Karpas-422 (cell line): Measurements from ENCODE around the gene RXFP4. TPM values are rescaled to one million over a fixed set of nuclear protein-coding genes. Genes with fewer than 3 reads are reported as not detected.

Source experiments
- DNase-seq: peaks from one replicate; pipeline ENCODE4 v3.0.0-alpha.2; 2015
- H2AFZ ChIP-seq: fragments of 200-600 bp; sonication (generic); 2 replicates; pipeline ENCODE4 v1.6.1; 2014; ENCODE audit warnings: antibody characterized with exemption, low read length, mixed read lengths
- H3K27ac ChIP-seq: fragments of 200-600 bp; sonication (generic); 2 replicates; pipeline ENCODE4 v1.5.1; 2014; ENCODE audit warnings: mild to moderate bottlenecking, low read length, moderate library complexity
- H3K27me3 ChIP-seq: fragments of 200-600 bp; sonication (generic); 2 replicates; pipeline ENCODE4 v1.6.1; 2014; ENCODE audit warnings: low read length, mixed read lengths
- H3K36me3 ChIP-seq: fragments of 200-600 bp; sonication (generic); 2 replicates; pipeline ENCODE4 v1.6.1; 2014; ENCODE audit warnings: low read length, mixed read lengths; ENCODE audit not compliant: insufficient read depth
- H3K4me1 ChIP-seq: fragments of 200-600 bp; sonication (generic); 2 replicates; pipeline ENCODE4 v1.6.1; 2014; ENCODE audit warnings: mild to moderate bottlenecking, low read length, mixed read lengths
- H3K4me2 ChIP-seq: fragments of 200-600 bp; sonication (generic); 2 replicates; pipeline ENCODE4 v1.6.1; 2014; ENCODE audit warnings: low read length, low read depth, mild to moderate bottlenecking; ENCODE audit not compliant: poor library complexity, severe bottlenecking
- H3K4me3 ChIP-seq: fragments of 200-600 bp; sonication (generic); 2 replicates; pipeline ENCODE4 v1.5.1; 2014; ENCODE audit warnings: mild to moderate bottlenecking, antibody characterized with exemption, low read length, mixed read lengths
- H3K79me2 ChIP-seq: fragments of 200-600 bp; sonication (generic); 2 replicates; pipeline ENCODE4 v1.6.1; 2014; ENCODE audit warnings: mild to moderate bottlenecking, low read length, mixed read lengths
- H3K9ac ChIP-seq: fragments of 200-600 bp; sonication (generic); 2 replicates; pipeline ENCODE4 v1.6.0; 2014; ENCODE audit warnings: low read length
- H3K9me2 ChIP-seq: fragments of 200-600 bp; sonication (generic), shearing (Covaris generic); replicated peaks from 2 replicates; pipeline ENCODE4 v1.6.0; 2014; ENCODE audit warnings: mild to moderate bottlenecking, low read length, moderate library complexity; ENCODE audit not compliant: insufficient read depth
- H3K9me3 ChIP-seq: fragments of 300-700, 200-600 bp; sonication (generic); 2 replicates; pipeline ENCODE4 v1.6.1; 2014; ENCODE audit warnings: low read length, mixed read lengths
- H4K20me1 ChIP-seq: fragments of 200-600 bp; sonication (generic); 2 replicates; pipeline ENCODE4 v1.6.1; 2014; ENCODE audit warnings: mild to moderate bottlenecking, antibody characterized with exemption, low read length, low read depth; ENCODE audit not compliant: insufficient read depth
- total RNA-seq: library from RNA; depleted of rRNA; stranded (reverse); fragments of >200 nt; shearing (Covaris generic); gene quantifications from 2 replicates; pipeline ENCODE4 v1.2.3, GENCODE V29; 2014; ENCODE audit warnings: low replicate concordance

Gene RXFP4
- total RNA-seq, 1 experiment from 2014 or later = not detected

GRCh38 chr1:155967341-155968050 is 26.1 kb downstream of the RXFP4 start:
- H4K20me1 ChIP-seq = peaks cover 43% of the 10 kb centered on the region; the same call in 1 of the 2 replicates

GRCh38 chr1:155968051-155968400 is 26.6 kb downstream of the RXFP4 start:
- H4K20me1 ChIP-seq = peaks cover 48% of the 10 kb centered on the region
- DNase-seq = no peak
- H3K79me2 ChIP-seq = peaks cover 66% of the 10 kb centered on the region
- H3K9me2 ChIP-seq = no peaks in the 10 kb centered on the region
- H3K4me1 ChIP-seq = peaks cover 44% of the 10 kb centered on the region
- H3K9me3 ChIP-seq = no peaks in the 10 kb centered on the region
- no peak overlapping the region for H3K9ac ChIP-seq
- H3K4me2 ChIP-seq = no peak overlapping the region
- H3K27ac ChIP-seq = no peak overlapping the region
- no peak overlapping the region for H2AFZ ChIP-seq
- H3K36me3 ChIP-seq = peaks cover 39% of the 10 kb centered on the region; the same call in 1 of the 2 replicates
- no peak overlapping the region for H3K4me3 ChIP-seq
- H3K27me3 ChIP-seq = no peaks in the 10 kb centered on the region

More at GRCh38 chr1:155967341-155968050, 26.1 kb downstream of the RXFP4 start:
- peaks cover 44% of the 10 kb centered on the region for H3K4me1 ChIP-seq
- H3K36me3 ChIP-seq = peaks cover 39% of the 10 kb centered on the region; the same call in 1 of the 2 replicates
- H3K4me2 ChIP-seq = no peak overlapping the region
- H3K27ac ChIP-seq = no peak overlapping the region
- no peaks in the 10 kb centered on the region for H3K9me3 ChIP-seq
- no peak overlapping the region for H3K9ac ChIP-seq
- H3K9me2 ChIP-seq = no peaks in the 10 kb centered on the region
- no peaks in the 10 kb centered on the region for H3K27me3 ChIP-seq
- H3K79me2 ChIP-seq = peaks cover 60% of the 10 kb centered on the region
- no peak overlapping the region for H2AFZ ChIP-seq
- H3K4me3 ChIP-seq = no peak overlapping the region
- no peak for DNase-seq

GRCh38 chr1:155968670-155969069 is 27.2 kb downstream of the RXFP4 start:
- H3K9me3 ChIP-seq = no peaks in the 10 kb centered on the region
- H3K9ac ChIP-seq = no peak overlapping the region
- H3K27me3 ChIP-seq = no peaks in the 10 kb centered on the region
- peaks cover 72% of the 10 kb centered on the region for H3K79me2 ChIP-seq
- peaks cover 48% of the 10 kb centered on the region for H3K4me1 ChIP-seq
- no peak overlapping the region for H3K4me3 ChIP-seq
- peaks cover 39% of the 10 kb centered on the region; the same call in 1 of the 2 replicates for H3K36me3 ChIP-seq
- no peak for DNase-seq
- no peak overlapping the region for H3K4me2 ChIP-seq
- H3K9me2 ChIP-seq = no peaks in the 10 kb centered on the region
- peaks cover 51% of the 10 kb centered on the region for H4K20me1 ChIP-seq
- no peak overlapping the region for H3K27ac ChIP-seq
- no peak overlapping the region for H2AFZ ChIP-seq

GRCh38 chr1:155969377-155969791 is 27.9 kb downstream of the RXFP4 start:
- no peaks in the 10 kb centered on the region for H3K9me3 ChIP-seq
- H2AFZ ChIP-seq = no peak overlapping the region
- no peaks in the 10 kb centered on the region for H3K27me3 ChIP-seq
- no peak for DNase-seq
- H4K20me1 ChIP-seq = peaks cover 56% of the 10 kb centered on the region
- H3K27ac ChIP-seq = no peak overlapping the region
- H3K4me3 ChIP-seq = no peak overlapping the region
- H3K36me3 ChIP-seq = peaks cover 40% of the 10 kb centered on the region; the same call in 1 of the 2 replicates
- H3K9me2 ChIP-seq = no peaks in the 10 kb centered on the region
- no peak overlapping the region; the same call in 1 of the 2 replicates for H3K9ac ChIP-seq
- H3K79me2 ChIP-seq = peaks cover 77% of the 10 kb centered on the region
- H3K4me1 ChIP-seq = peaks cover 52% of the 10 kb centered on the region
- no peak overlapping the region for H3K4me2 ChIP-seq

GRCh38 chr1:155970531-155971167 is 29.2 kb downstream of the RXFP4 start:
- Histone ChIP-seq H3K4me2 (peak overlapping the region; percentile 2), H3K36me3 (peaks cover 40% of the 10 kb centered on the region; the same call in 1 of the 2 replicates), H3K27ac (peak overlapping the region; percentile 73), H3K4me1 (peaks cover 59% of the 10 kb centered on the region), H3K9ac (peak overlapping the region; percentile 45), H3K4me3 (no peak overlapping the region), H4K20me1 (peaks cover 62% of the 10 kb centered on the region), H3K9me2 (no peaks in the 10 kb centered on the region), H3K9me3 (no peaks in the 10 kb centered on the region), H2AFZ (no peak overlapping the region), H3K79me2 (peaks cover 82% of the 10 kb centered on the region), H3K27me3 (no peaks in the 10 kb centered on the region)
- peak; percentile 77 for DNase-seq

- H3K27ac ChIP-seq = peak overlapping the region; percentile 73
Measured at GRCh38 chr1:155971910-155972809, 30.7 kb downstream of the RXFP4 start.

GRCh38 chr1:155973723-155974122 is 32.3 kb downstream of the RXFP4 start:
- no peaks in the 10 kb centered on the region for H3K9me3 ChIP-seq
- H3K27me3 ChIP-seq = no peaks in the 10 kb centered on the region
- H3K27ac ChIP-seq = peak overlapping the region; percentile 96; the same call in 1 of the 2 replicates
- DNase-seq = no peak
- H3K36me3 ChIP-seq = peaks cover 25% of the 10 kb centered on the region
- H3K4me2 ChIP-seq = peak overlapping the region; percentile 89
- H3K4me3 ChIP-seq = no peak overlapping the region
- no peak overlapping the region for H3K9ac ChIP-seq
- H3K4me1 ChIP-seq = peaks cover 76% of the 10 kb centered on the region
- H3K79me2 ChIP-seq = peaks cover 97% of the 10 kb centered on the region
- H3K9me2 ChIP-seq = no peaks in the 10 kb centered on the region
- H4K20me1 ChIP-seq = peaks cover 67% of the 10 kb centered on the region
- no peak overlapping the region for H2AFZ ChIP-seq

More at GRCh38 chr1:155971910-155972809, 30.7 kb downstream of the RXFP4 start:
- H3K36me3 ChIP-seq = peaks cover 34% of the 10 kb centered on the region
- no peaks in the 10 kb centered on the region for H3K9me3 ChIP-seq
- H3K27me3 ChIP-seq = no peaks in the 10 kb centered on the region
- no peak for DNase-seq
- H2AFZ ChIP-seq = no peak overlapping the region
- H4K20me1 ChIP-seq = peaks cover 77% of the 10 kb centered on the region
- H3K4me3 ChIP-seq = no peak overlapping the region
- peaks cover 74% of the 10 kb centered on the region for H3K4me1 ChIP-seq
- peak overlapping the region; percentile 26 for H3K9ac ChIP-seq
- H3K9me2 ChIP-seq = no peaks in the 10 kb centered on the region
- peaks cover 96% of the 10 kb centered on the region for H3K79me2 ChIP-seq
- H3K4me2 ChIP-seq = peak overlapping the region; percentile 16
